Right atrium auricular region (tissue), 2 donors: Measurements from ENCODE around the gene ELMO1. TPM values are rescaled to one million over a fixed set of nuclear protein-coding genes. Genes with fewer than 3 reads are reported as not detected.

Experiments used
- DNase-seq: peaks from one replicate; pipeline ENCODE4 v3.0.0-alpha.2; 2019; ENCODE audit warnings: low spot score
- H3K27ac ChIP-seq, 2 donors: fragments of 200-600 bp; sonication (generic); 1 replicate in 1 of 2; 2 replicates in 1 of 2; pipeline ENCODE4 v1.5.1; 2016 to 2019
- H3K27me3 ChIP-seq, 2 donors: fragments of 200-600 bp; sonication (generic); one replicate each; pipeline versions ENCODE4 v1.5.1 to v1.6.0; 2017 to 2019
- H3K36me3 ChIP-seq: fragments of 200-600 bp; sonication (generic); one replicate; pipeline ENCODE4 v1.5.1; 2016
- H3K4me1 ChIP-seq, 2 donors: fragments of 200-600 bp; sonication (generic); one replicate each; pipeline versions ENCODE4 v1.5.1 to v1.6.0; 2017 to 2019
- H3K4me3 ChIP-seq, 2 donors: fragments of 200-600 bp; sonication (generic); 1 replicate in 1 of 2; 2 replicates in 1 of 2; pipeline ENCODE4 v1.5.1; 2017 to 2019; ENCODE audit warnings: mild to moderate bottlenecking in 1 of 2, moderate library complexity in 1 of 2
- H3K9me3 ChIP-seq, 2 donors: fragments of 200-600 bp; sonication (generic); one replicate each; pipeline ENCODE4 v1.5.1; 2019
- CTCF ChIP-seq, 2 donors: fragments of 200-600 bp; sonication (generic); IDR thresholded peaks; one replicate each; pipeline ENCODE4 v1.5.1; 2019; ENCODE audit warnings: antibody characterized with exemption in 2 of 2
- total RNA-seq, 2 donors: library from RNA; depleted of rRNA; stranded (reverse); fragments of >200 nt; gene quantifications; one replicate each; pipeline ENCODE4 v1.1.0, GENCODE V29; 2016

Gene ELMO1
- total RNA-seq, 2 donors from 2014 or later = 24.4 to 45.1 TPM

GRCh38 chr7:37442268-37442667 is 6.4 kb downstream of the ELMO1 start:
- Histone ChIP-seq H3K27me3 (no peaks in the 10 kb centered on the region), H3K4me1 (peaks cover 0 to 53% of the 10 kb centered on the region in 2 donors), H3K36me3 (no peaks in the 10 kb centered on the region), H3K9me3 (no peaks in the 10 kb centered on the region), H3K27ac (peak overlapping the region in 1 of 2 donors; percentile 69), H3K4me3 (no peak overlapping the region)
- DNase-seq = no peak
- TF ChIP-seq CTCF (IDR thresholded peaks at IDR 0.05) = no peak

GRCh38 chr7:37441816-37442215 is 6.8 kb downstream of the ELMO1 start:
- H3K9me3 ChIP-seq = no peaks in the 10 kb centered on the region
- no peak for TF ChIP-seq CTCF (IDR thresholded peaks at IDR 0.05)
- peaks cover 0 to 50% of the 10 kb centered on the region in 2 donors for H3K4me1 ChIP-seq
- H3K27ac ChIP-seq = peak overlapping the region in 1 of 2 donors; percentile 69
- no peaks in the 10 kb centered on the region for H3K27me3 ChIP-seq
- H3K36me3 ChIP-seq = no peaks in the 10 kb centered on the region
- DNase-seq = no peak
- no peak overlapping the region for H3K4me3 ChIP-seq

- DNase-seq = no peak
- H3K4me3 ChIP-seq = no peak overlapping the region
- peak overlapping the region; percentile 51 to 69 for H3K27ac ChIP-seq
- no peaks in the 10 kb centered on the region for H3K36me3 ChIP-seq
- H3K27me3 ChIP-seq = no peaks in the 10 kb centered on the region
- peaks cover 0 to 50% of the 10 kb centered on the region in 2 donors for H3K4me1 ChIP-seq
- no peaks in the 10 kb centered on the region for H3K9me3 ChIP-seq
- TF ChIP-seq CTCF (IDR thresholded peaks at IDR 0.05) = no peak
Measured at GRCh38 chr7:37441386-37441760, 7.3 kb downstream of the ELMO1 start.

GRCh38 chr7:37440738-37441385 is 7.8 kb downstream of the ELMO1 start:
- peaks cover 0 to 50% of the 10 kb centered on the region in 2 donors for H3K4me1 ChIP-seq
- no peak for TF ChIP-seq CTCF (IDR thresholded peaks at IDR 0.05)
- DNase-seq = no peak
- no peaks in the 10 kb centered on the region for H3K36me3 ChIP-seq
- H3K27me3 ChIP-seq = no peaks in the 10 kb centered on the region
- H3K27ac ChIP-seq = peak overlapping the region; percentile 51 to 69
- H3K9me3 ChIP-seq = no peaks in the 10 kb centered on the region
- H3K4me3 ChIP-seq = no peak overlapping the region

GRCh38 chr7:37439653-37440026 is 9.0 kb downstream of the ELMO1 start:
- no peak for DNase-seq
- no peaks in the 10 kb centered on the region for H3K36me3 ChIP-seq
- H3K9me3 ChIP-seq = no peaks in the 10 kb centered on the region
- no peaks in the 10 kb centered on the region for H3K27me3 ChIP-seq
- H3K4me1 ChIP-seq = peaks cover 0 to 50% of the 10 kb centered on the region in 2 donors
- peak overlapping the region; percentile 51 to 69 for H3K27ac ChIP-seq
- no peak for TF ChIP-seq CTCF (IDR thresholded peaks at IDR 0.05)
- H3K4me3 ChIP-seq = no peak overlapping the region
